Metanephros (tissue), 1 donor: ENCODE data around the gene CCDC6. TPM values are rescaled to one million over a fixed set of nuclear protein-coding genes. Genes with fewer than 3 reads are reported as not detected.

Experiments
- total RNA-seq: library from RNA; depleted of rRNA; stranded (reverse); fragments of >200 nt; gene quantifications from one replicate; pipeline ENCODE4 v1.2.3, GENCODE V29; 2014

Gene CCDC6
- total RNA-seq, result 26.5 TPM

DNA sequence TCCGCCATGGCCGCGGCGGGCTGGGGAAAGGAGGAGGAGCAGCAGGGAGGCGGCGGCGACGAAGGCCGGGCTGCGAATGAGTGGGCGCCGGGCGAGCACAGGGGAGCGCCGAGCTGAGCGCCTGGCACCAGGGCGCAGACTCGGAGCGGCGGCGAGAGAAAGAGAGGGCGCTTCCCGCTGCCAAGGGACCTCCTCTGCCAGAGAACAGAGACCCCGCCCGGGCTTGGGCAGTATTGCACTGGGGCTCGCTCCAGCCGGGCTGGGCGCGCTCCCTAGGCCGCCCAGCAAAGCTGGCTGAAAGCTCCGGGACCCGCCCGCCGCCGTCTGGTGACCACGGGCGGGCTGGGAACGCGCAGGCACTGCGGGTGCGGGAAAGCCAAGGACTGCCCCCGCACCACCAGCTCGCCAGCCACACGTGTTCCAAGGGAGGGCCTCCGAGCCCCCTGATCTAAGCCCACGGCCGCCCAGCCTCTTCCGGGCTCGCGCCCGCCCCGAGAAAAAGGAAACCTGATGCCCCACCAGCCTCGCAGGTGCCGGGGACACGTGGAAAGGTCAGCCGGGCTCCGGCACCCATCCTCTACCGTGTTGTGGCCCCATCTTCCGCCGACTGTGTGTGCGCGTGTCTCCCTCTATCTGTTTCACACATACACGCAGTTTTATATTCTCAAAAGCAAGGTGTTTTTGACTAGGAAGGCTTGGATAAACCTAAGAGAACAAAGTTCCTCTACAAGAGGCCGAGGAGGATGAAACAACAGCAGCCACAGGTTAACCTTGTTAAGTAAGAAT lies at the start of gene CCDC6:
Gene CCDC6 (minus strand): TSS at position 140 of the 786 bp plus-strand sequence. CDS start 132 bp downstream, at position 8.

DNA sequence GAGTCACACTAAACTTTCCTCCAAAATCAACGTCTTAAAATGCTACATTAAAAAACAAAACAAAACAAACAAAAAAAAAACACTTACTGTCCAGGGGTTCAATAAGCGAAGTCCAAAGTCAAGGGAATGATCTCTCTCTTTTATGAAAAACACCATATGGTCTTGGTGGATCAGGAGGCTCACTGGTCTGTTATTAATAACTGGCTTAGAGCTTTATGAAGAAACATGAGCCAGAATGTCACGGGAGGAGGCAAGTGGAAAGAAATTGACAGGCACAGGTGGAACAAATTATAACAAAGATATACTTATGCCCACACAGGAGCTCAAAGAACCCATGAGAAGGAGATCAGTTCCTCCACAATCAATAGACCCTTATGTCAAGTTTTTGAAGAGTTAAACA lies 153.1 kb downstream of the CCDC6 start, which contains the start of gene MRLN:
Gene MRLN (minus strand): TSS at position 189 of the 400 bp plus-strand sequence.

Other genes starting within 250 kb of the CCDC6 start
- 15.4 TPM for gene SLC16A9, start 196.7 kb downstream of the CCDC6 start, total RNA-seq
- gene MRLN, start 153.1 kb downstream of the CCDC6 start, total RNA-seq, result 26.3 TPM